GM20431 (cell line): ENCODE measurements around the gene TNFAIP8L2.

ENCODE experiments used
- in situ Hi-C: fragments of 300-500 bp; cut with MseI, MboI; formaldehyde crosslinking; loops from one replicate; pipeline ENCODE4 v1.15.0; 2020; ENCODE audit warnings: low sequenced_read_pairs; ENCODE audit not compliant: unreplicated experiment

TNFAIP8L2 gene

DNA sequence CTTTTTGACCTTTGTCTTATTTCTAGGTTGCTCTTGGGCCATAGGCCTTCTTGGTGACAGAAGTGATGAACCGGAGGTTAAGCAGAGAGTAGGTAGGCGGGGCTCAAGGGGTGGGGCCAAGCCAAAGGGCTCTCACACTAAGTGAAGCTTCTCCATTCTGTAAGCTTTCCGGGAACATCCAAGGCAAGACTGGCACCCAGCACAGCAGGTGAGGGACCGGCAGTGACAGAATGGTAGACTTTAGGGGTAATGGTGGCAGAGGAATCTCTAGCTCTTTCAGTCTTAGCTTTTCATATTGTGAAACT, at the start of gene TNFAIP8L2:
TSS of gene TNFAIP8L2 (plus strand) at position 135 of the 305 bp plus-strand sequence. CDS start 2,049 bp downstream, outside the sequence.
- in situ Hi-C loops, result no loop called here

DNA sequence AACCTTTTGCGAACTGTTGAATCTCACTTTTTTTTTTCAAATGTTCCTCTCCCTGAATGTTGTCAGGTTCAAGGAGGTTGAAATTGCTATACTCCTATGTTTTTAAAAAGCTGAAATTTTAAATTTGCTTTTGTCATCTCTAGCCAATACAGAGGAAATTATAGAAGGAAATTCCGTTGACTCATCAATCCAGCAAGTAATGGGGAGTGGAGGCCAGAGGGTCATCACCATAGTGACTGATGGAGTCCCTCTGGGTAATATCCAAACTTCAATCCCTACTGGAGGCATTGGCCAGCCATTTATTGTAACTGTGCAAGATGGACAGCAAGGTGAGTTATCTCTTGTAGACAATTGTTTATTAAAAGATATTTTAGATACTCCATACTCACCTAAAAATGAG, 49.6 kb upstream of the TNFAIP8L2 start:
- in situ Hi-C loops, result no loop called here

- in situ Hi-C loops, result no loop called here
These were observed 48.1 kb upstream of the TNFAIP8L2 start for GRCh38 chr1:151108331-151108730.

- in situ Hi-C loops, result no loop called here
These were observed 42.6 kb upstream of the TNFAIP8L2 start for GRCh38 chr1:151113877-151114276.

DNA sequence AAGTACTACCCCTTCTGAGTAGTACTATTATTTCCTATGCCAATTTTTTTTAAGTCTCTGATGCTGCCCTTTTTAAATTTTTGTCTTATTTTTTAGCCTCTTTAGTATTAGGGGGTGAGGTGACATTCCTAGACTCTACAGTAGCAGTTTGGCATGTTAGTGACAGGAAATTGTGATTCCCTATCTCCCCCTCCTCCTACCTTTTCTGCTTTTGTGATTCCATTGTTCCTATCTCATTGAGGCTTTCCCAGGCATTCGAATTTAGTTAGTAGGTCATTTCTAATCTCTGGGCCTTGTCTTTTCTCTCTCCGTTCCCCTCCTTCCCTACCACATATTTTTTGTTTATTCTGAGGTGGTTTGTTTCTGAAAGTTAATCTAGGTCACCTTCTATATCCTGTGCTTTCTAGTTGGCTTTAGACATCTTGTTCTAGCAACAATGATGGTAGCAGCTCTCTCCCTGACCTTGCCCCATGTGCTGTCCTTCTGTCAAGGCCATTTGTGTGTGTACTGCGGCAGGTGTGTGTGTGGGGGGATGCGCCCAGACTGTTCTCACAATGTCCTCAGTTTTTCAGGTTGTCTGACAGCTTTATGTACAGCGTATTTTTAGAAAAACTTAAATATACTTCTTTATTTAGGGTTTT, 31.6 kb upstream of the TNFAIP8L2 start:
- in situ Hi-C loops, result no loop called here

DNA sequence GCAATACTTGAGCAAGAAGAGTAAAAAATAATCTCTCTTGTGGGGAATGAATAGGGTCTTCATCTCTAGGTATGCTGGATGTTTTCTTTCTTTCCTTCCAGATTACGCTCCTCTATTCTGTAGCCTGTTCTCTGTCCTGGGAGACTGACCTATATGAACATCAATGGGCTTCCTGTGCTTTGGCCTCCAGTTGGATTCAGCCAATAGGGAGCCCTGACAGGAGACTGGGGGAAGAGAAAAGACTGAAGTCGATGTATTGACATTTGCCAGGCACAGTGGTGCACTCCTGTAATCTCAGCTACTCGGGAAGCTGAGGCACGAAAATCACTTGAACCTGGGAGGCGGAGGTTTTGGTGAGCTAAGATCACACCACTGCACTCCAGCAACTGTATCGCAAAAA, 27.6 kb upstream of the TNFAIP8L2 start:
- in situ Hi-C loops, result no loop called here

GRCh38 chr1:151130987-151131586, 25.4 kb upstream of the TNFAIP8L2 start:
- in situ Hi-C loops, result no loop called here

DNA sequence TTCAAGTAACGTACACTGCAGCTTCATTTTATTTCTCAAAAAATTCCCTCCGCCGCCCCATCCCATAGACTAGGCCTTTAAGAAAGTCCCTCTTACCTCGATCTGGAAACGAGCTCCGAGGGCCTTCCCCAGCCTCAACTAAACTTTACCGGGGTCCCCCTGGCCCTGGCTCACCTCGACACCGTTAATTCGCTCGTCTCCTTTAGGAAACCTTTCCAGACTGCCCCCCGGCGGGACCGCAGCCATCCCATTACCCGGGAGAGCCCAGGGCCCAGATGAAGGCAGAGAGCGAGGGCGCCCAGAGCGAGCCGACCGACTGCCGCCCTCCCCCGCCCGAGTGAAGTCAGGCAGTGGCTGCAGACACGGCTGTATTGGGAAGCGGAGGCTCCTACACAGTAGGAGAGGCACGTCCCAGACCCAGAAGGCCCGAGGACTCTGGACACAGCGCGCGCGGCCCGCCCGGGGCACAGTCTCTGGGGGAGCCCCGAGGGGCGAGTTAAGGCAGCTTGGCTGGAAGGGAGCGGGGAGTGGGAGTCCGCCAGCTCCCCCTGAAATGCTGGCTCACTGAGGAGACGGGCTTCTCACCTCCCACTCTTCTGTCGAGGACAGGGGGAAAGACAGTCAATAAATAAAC, 24.6 kb upstream of the TNFAIP8L2 start:
- in situ Hi-C loops, result no loop called here

GRCh38 chr1:151132335-151133017, 24.0 kb upstream of the TNFAIP8L2 start:
- in situ Hi-C loops, result no loop called here

DNA sequence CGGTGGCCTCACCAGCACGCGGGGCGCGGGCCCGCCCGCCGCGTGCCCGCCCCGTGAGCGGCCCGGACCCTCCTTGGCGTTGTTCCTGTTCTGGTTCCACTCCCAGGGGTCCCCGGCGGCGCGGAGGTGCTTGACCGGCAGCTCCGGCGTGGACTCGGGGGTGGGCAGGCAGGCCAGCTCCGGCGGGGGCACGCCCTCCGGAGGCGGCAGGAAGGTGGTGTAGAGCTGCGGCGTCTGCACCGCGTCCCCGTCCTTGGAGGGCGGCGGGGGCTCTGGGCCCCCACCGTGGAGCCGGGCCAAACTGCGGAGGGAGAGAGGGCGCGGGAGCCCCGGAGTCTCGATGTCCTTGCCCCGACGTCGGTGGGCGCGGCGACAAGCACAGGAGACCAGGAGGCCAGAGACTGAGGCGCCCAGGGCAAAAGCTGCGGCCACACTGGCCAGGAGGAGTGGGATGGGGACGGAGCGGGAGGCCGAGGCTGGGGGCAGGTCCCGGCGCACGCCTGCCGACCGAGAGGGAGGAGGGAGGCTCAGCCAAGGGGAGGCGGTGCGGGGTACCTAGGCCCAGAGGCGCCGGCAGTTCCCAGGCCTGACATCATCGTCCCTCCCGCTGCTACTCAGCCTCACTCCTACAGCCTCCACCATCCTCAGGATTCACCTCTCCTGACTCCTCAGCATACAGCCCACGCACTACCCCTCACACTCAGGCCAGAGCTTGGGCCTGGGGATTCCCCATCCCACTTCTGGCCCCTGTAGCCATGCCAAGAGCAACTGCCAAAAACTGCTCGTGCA, 23.2 kb upstream of the TNFAIP8L2 start:
- in situ Hi-C loops, result no loop called here

DNA sequence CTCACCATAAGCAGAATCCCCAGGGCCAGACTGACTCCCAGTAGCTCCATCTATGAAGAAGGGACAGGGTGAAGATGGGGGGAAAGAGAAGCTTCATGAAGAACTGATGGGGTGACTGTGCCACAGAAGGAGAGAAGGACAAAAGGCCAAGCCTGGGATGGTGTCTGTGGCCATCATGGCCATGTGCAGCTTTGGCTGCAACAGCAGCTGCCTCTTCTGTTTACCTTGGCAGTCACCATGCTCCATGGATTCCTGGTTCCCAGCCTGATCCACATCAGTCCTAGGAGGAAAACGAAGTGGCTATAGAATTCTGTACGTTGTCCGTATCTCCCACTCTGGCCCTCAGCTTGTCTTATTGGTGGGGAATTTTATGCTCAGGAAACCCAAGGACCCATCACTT, 22.1 kb upstream of the TNFAIP8L2 start:
- in situ Hi-C loops, result no loop called here

GRCh38 chr1:151134991-151135390, 21.5 kb upstream of the TNFAIP8L2 start:
- in situ Hi-C loops, result no loop called here

DNA sequence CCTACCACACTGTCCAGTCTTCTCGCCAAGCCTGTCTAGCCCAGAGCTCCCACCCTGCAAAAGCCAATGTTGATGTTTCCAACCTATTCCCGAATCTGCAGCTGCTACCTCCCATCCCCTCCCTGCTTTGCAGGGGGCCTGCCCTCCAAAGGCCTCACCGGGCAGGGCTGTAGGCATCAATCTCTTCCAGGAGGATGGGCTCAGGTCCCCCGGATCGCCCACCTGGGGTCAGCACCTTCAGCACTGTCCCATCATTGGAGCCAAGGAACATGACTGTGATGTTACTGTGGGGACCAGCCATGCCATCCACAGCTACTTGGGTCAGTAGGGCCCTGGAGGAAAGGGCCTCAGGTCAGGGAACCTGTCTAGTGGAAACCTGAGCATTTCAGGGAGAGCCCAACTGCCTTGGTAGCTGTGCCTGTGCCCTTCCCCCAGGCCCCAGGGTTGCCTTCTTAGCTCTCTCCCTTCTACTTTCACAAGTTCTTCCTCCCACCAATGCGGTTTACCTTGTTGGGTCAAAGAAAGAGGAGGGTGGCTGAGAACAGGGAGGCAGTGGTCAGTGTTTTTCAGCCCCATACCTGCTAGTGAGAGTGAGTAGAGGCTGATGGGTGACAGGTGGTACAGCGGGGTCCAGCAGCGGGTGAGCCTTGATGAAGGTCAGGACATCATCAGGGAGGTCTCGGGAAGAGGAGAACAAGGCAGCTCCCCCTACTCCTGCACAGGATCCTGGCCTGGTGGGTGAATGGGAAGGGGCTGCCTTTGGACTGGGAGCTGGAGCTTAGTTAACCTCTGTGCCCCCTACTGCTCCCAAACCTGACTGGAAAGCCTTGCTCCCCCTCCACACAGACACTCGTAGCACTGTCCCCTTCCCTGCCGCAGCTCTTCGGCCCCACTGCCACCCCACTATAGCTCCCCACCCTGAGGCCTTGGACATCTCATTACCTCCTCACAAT, 20.7 kb upstream of the TNFAIP8L2 start:
- in situ Hi-C loops, result no loop called here

DNA sequence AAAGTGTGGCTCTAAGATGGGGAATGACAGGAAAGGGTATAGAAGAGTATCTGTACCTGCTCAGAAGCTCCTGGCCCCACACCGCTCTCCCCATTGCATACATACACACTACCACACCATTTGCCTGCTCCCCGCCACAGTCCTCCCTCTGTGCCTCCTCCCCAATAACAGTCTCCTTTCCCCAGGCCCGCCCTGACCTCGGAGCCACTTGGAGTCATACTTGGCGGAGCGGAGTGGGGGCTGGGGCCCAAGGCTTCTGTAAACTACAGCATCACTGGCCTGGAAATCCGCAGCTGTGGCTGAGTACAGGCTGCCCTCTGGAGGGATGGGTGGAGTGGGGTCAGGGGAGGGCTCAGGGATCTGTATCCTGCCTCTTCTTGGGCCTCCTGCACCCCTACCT, 18.7 kb upstream of the TNFAIP8L2 start:
- in situ Hi-C loops, result no loop called here

GRCh38 chr1:151142411-151143056, 13.9 kb upstream of the TNFAIP8L2 start:
- in situ Hi-C loops, result loop anchor here (10.0 kb wide), 1 partner anchor 48 kb away; no protein-coding TSS in a partner anchor

DNA sequence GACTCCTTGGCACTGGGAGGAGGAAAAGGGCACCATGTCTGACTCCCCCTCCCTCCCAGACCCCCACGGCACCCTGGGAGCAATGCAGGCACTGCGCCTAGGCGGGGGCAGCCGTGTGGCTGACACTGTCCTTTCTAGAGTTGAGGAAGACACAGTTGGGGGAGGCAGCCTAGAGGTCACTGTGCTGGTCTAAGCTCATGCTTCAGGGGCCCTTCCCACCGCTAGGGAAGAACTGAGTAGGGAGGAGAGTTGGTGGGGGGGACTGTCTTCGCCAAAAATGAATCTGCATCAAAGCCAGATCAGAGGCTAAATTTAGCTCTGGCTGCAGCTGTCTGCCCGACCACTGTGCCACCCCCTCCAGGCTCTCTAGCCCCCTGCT, 13.4 kb upstream of the TNFAIP8L2 start:
- in situ Hi-C loops, result loop anchor here (10.0 kb wide), 1 partner anchor 48 kb away; no protein-coding TSS in a partner anchor

DNA sequence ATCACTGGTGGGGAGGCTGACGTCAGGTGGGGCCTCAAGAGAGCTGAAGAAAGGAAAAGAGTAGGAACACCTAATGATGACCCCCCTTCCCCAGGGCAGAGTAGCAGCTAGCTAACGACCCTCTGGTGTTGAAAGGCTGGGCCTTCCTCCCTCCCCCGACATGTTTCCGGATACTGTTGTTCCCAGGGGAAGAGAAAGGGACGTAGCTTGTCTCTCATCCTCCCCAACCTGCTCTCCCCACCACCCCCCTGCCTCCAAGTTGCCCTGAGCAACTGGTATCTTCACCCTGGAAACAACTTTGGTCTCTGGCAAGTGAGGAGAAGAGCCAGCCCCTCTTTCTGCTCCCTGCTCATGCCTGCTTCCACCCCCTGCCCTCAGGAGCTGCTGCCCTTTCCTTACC, 12.5 kb upstream of the TNFAIP8L2 start:
- in situ Hi-C loops, result loop anchor here (10.0 kb wide), 1 partner anchor 49 kb away; no protein-coding TSS in a partner anchor

GRCh38 chr1:151144474-151145303, 11.8 kb upstream of the TNFAIP8L2 start:
- in situ Hi-C loops, result loop anchor here (10.0 kb wide), 1 partner anchor 50 kb away; no protein-coding TSS in a partner anchor
